Muscle layer of duodenum (tissue), 2 donors: ENCODE measurements around the gene TRIM71.
"Not testable (repeated sequence)": the region's sequence is repeated elsewhere in the genome, so short reads cannot be mapped to it uniquely, and the experiment has no call there.

ENCODE experiments used
- H3K27ac ChIP-seq: one replicate; pipeline ENCODE4 v1.7.0; 2013; ENCODE audit warnings: mild to moderate bottlenecking, low read length
- H3K27me3 ChIP-seq: one replicate; pipeline ENCODE4 v1.7.0; 2013; ENCODE audit warnings: low read depth, mild to moderate bottlenecking, control low read depth, low read length
- H3K36me3 ChIP-seq, 2 donors: one replicate each; pipeline ENCODE4 v1.7.0; 2013; ENCODE audit warnings: low read length in 2 of 2, control low read depth in 1 of 2, mild to moderate bottlenecking in 1 of 2; ENCODE audit not compliant: insufficient read depth in 2 of 2, control insufficient read depth in 1 of 2
- H3K4me1 ChIP-seq, 2 donors: one replicate each; pipeline ENCODE4 v1.7.0; 2013; ENCODE audit warnings: low read length in 2 of 2, mild to moderate bottlenecking in 2 of 2, control low read depth in 1 of 2, moderate library complexity in 1 of 2; ENCODE audit not compliant: insufficient read depth in 2 of 2, control insufficient read depth in 1 of 2
- H3K4me3 ChIP-seq, 2 donors: one replicate each; pipeline ENCODE4 v1.7.0; 2013; ENCODE audit warnings: low read length in 2 of 2, low read depth in 1 of 2, mild to moderate bottlenecking in 1 of 2
- H3K9me3 ChIP-seq, 2 donors: one replicate each; pipeline ENCODE4 v1.7.0; 2013; ENCODE audit warnings: low read length in 2 of 2, control low read depth in 1 of 2, mild to moderate bottlenecking in 1 of 2; ENCODE audit not compliant: control insufficient read depth in 1 of 2
- donor health status: healthy.

The TRIM71 gene

GRCh38 chr3:32919920-32920319, 102.1 kb downstream of the TRIM71 start:
- Histone ChIP-seq H3K27me3 (no peaks in the 10 kb centered on the region), H3K4me3 (no peak overlapping the region), H3K9me3 (peaks cover 0 to 2% of the 10 kb centered on the region in 2 donors), H3K36me3 (no peaks in the 10 kb centered on the region), H3K4me1 (no peaks in the 10 kb centered on the region), H3K27ac (no peak overlapping the region)

- Histone ChIP-seq H3K9me3 (peaks cover 0 to 1% of the 10 kb centered on the region in 2 donors), H3K27me3 (no peaks in the 10 kb centered on the region), H3K4me1 (no peaks in the 10 kb centered on the region), H3K36me3 (no peaks in the 10 kb centered on the region), H3K4me3 (no peak overlapping the region), H3K27ac (no peak overlapping the region)
Measured at GRCh38 chr3:32922078-32922477, 104.3 kb downstream of the TRIM71 start.

GRCh38 chr3:32930161-32930560, 112.4 kb downstream of the TRIM71 start:
- H3K9me3 ChIP-seq = no peaks in the 10 kb centered on the region
- no peak overlapping the region for H3K27ac ChIP-seq
- no peaks in the 10 kb centered on the region for H3K4me1 ChIP-seq
- no peaks in the 10 kb centered on the region for H3K36me3 ChIP-seq
- no peak overlapping the region for H3K4me3 ChIP-seq
- H3K27me3 ChIP-seq = no peaks in the 10 kb centered on the region

GRCh38 chr3:32931273-32931672, 113.5 kb downstream of the TRIM71 start:
- H3K27ac ChIP-seq, H3K9me3 ChIP-seq, H3K36me3 ChIP-seq, H3K4me3 ChIP-seq, H3K4me1 ChIP-seq, H3K27me3 ChIP-seq: not testable (repeated sequence)

GRCh38 chr3:32934150-32934742, 116.4 kb downstream of the TRIM71 start:
- H3K9me3 ChIP-seq = no peaks in the 10 kb centered on the region
- no peak overlapping the region for H3K4me3 ChIP-seq
- H3K27ac ChIP-seq = no peak overlapping the region
- no peaks in the 10 kb centered on the region for H3K27me3 ChIP-seq
- H3K36me3 ChIP-seq = no peaks in the 10 kb centered on the region
- H3K4me1 ChIP-seq = no peaks in the 10 kb centered on the region

GRCh38 chr3:32937331-32937730, 119.5 kb downstream of the TRIM71 start:
- no peaks in the 10 kb centered on the region for H3K9me3 ChIP-seq
- no peaks in the 10 kb centered on the region for H3K36me3 ChIP-seq
- H3K4me3 ChIP-seq = no peak overlapping the region
- H3K27me3 ChIP-seq = no peaks in the 10 kb centered on the region
- H3K4me1 ChIP-seq = no peaks in the 10 kb centered on the region
- H3K27ac ChIP-seq = no peak overlapping the region

GRCh38 chr3:32939531-32940284, 121.9 kb downstream of the TRIM71 start:
- not testable (repeated sequence) for H3K27me3 ChIP-seq, H3K4me1 ChIP-seq, H3K9me3 ChIP-seq, H3K27ac ChIP-seq, H3K36me3 ChIP-seq, H3K4me3 ChIP-seq

GRCh38 chr3:32940726-32941125, 122.9 kb downstream of the TRIM71 start:
- H3K27me3 ChIP-seq = no peaks in the 10 kb centered on the region
- H3K4me1 ChIP-seq = no peaks in the 10 kb centered on the region
- H3K9me3 ChIP-seq = no peaks in the 10 kb centered on the region
- H3K36me3 ChIP-seq = no peaks in the 10 kb centered on the region
- no peak overlapping the region for H3K27ac ChIP-seq
- H3K4me3 ChIP-seq = no peak overlapping the region

- Histone ChIP-seq H3K9me3 (no peaks in the 10 kb centered on the region), H3K27me3 (no peaks in the 10 kb centered on the region), H3K27ac (no peak overlapping the region), H3K4me3 (no peak overlapping the region), H3K36me3 (no peaks in the 10 kb centered on the region), H3K4me1 (no peaks in the 10 kb centered on the region)
Measured at GRCh38 chr3:32945136-32945535, 127.3 kb downstream of the TRIM71 start.

- not testable (repeated sequence) for H3K27me3 ChIP-seq, H3K9me3 ChIP-seq, H3K4me1 ChIP-seq, H3K36me3 ChIP-seq, H3K27ac ChIP-seq, H3K4me3 ChIP-seq
Measured at GRCh38 chr3:32945598-32945997, 127.8 kb downstream of the TRIM71 start.

GRCh38 chr3:32946973-32947788, 129.4 kb downstream of the TRIM71 start:
- no peaks in the 10 kb centered on the region for H3K9me3 ChIP-seq
- H3K27ac ChIP-seq = no peak overlapping the region

More at GRCh38 chr3:32946973-32947788, 129.4 kb downstream of the TRIM71 start:
- no peaks in the 10 kb centered on the region for H3K27me3 ChIP-seq
- no peak overlapping the region for H3K4me3 ChIP-seq
- no peaks in the 10 kb centered on the region for H3K36me3 ChIP-seq
- no peaks in the 10 kb centered on the region for H3K4me1 ChIP-seq
